Karpas-422 (cell line): Measurements from ENCODE around the gene MYH11. TPM values are rescaled to one million over a fixed set of nuclear protein-coding genes. Genes with fewer than 3 reads are reported as not detected.

Source experiments
- DNase-seq: peaks from one replicate; pipeline ENCODE4 v3.0.0-alpha.2; 2015
- H2AFZ ChIP-seq: fragments of 200-600 bp; sonication (generic); 2 replicates; pipeline ENCODE4 v1.6.1; 2014; ENCODE audit warnings: antibody characterized with exemption, low read length, mixed read lengths
- H3K27ac ChIP-seq: fragments of 200-600 bp; sonication (generic); 2 replicates; pipeline ENCODE4 v1.5.1; 2014; ENCODE audit warnings: mild to moderate bottlenecking, low read length, moderate library complexity
- H3K27me3 ChIP-seq: fragments of 200-600 bp; sonication (generic); 2 replicates; pipeline ENCODE4 v1.6.1; 2014; ENCODE audit warnings: low read length, mixed read lengths
- H3K36me3 ChIP-seq: fragments of 200-600 bp; sonication (generic); 2 replicates; pipeline ENCODE4 v1.6.1; 2014; ENCODE audit warnings: low read length, mixed read lengths; ENCODE audit not compliant: insufficient read depth
- H3K4me1 ChIP-seq: fragments of 200-600 bp; sonication (generic); 2 replicates; pipeline ENCODE4 v1.6.1; 2014; ENCODE audit warnings: mild to moderate bottlenecking, low read length, mixed read lengths
- H3K4me2 ChIP-seq: fragments of 200-600 bp; sonication (generic); 2 replicates; pipeline ENCODE4 v1.6.1; 2014; ENCODE audit warnings: low read length, low read depth, mild to moderate bottlenecking; ENCODE audit not compliant: poor library complexity, severe bottlenecking
- H3K4me3 ChIP-seq: fragments of 200-600 bp; sonication (generic); 2 replicates; pipeline ENCODE4 v1.5.1; 2014; ENCODE audit warnings: mild to moderate bottlenecking, antibody characterized with exemption, low read length, mixed read lengths
- H3K79me2 ChIP-seq: fragments of 200-600 bp; sonication (generic); 2 replicates; pipeline ENCODE4 v1.6.1; 2014; ENCODE audit warnings: mild to moderate bottlenecking, low read length, mixed read lengths
- H3K9ac ChIP-seq: fragments of 200-600 bp; sonication (generic); 2 replicates; pipeline ENCODE4 v1.6.0; 2014; ENCODE audit warnings: low read length
- H3K9me2 ChIP-seq: fragments of 200-600 bp; sonication (generic), shearing (Covaris generic); replicated peaks from 2 replicates; pipeline ENCODE4 v1.6.0; 2014; ENCODE audit warnings: mild to moderate bottlenecking, low read length, moderate library complexity; ENCODE audit not compliant: insufficient read depth
- H3K9me3 ChIP-seq: fragments of 300-700, 200-600 bp; sonication (generic); 2 replicates; pipeline ENCODE4 v1.6.1; 2014; ENCODE audit warnings: low read length, mixed read lengths
- H4K20me1 ChIP-seq: fragments of 200-600 bp; sonication (generic); 2 replicates; pipeline ENCODE4 v1.6.1; 2014; ENCODE audit warnings: mild to moderate bottlenecking, antibody characterized with exemption, low read length, low read depth; ENCODE audit not compliant: insufficient read depth
- total RNA-seq: library from RNA; depleted of rRNA; stranded (reverse); fragments of >200 nt; shearing (Covaris generic); gene quantifications from 2 replicates; pipeline ENCODE4 v1.2.3, GENCODE V29; 2014; ENCODE audit warnings: low replicate concordance; rRNA removed

Gene MYH11
- not detected in 2 replicates for total RNA-seq

DNA sequence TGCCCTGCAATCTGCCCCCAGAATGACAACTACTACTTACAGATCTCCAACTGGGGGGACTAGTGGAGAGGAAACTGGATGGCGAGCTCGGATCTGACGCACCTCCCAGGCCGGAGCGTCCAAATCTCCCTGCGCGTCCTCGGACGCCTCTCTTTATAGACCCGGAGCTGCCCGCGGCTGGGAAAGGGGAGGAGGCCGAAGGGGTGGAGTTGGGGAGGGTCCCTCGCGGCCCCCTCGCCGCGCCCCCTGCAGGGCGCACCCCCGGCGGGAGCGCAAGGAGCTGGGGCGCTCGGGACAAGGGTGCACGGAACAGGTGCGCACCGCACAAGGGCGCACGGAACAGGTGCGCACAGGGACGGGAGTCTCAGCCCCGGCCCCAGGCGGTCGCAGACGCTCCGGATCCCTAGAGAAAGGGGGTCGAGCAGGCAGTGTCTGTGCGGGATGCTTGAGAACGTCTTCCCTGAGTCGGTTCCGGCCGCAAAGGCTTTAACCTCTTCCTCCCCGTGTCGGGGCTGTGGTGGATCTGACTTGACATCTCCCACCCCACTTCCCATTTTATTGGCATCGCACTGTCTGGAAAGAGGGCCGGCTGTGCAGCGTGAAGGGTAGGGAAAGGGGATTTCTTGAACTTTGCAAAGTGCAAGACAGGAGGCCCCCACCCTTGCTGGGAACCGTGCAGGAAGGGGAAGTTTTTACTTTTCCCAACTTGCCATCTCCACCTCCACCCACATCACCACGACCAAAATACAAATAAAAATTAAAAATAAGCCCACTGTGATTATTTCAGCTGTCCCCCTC is at the start of gene MYH11:
Gene MYH11, minus strand, starts transcription at position 128 of the 798 bp plus-strand sequence. CDS start 18,776 bp downstream, outside the sequence.
- Histone ChIP-seq H3K27ac (no peak within 1 kb of the TSS), H3K9me3 (no peaks in the 10 kb centered on the region), H3K9ac (no peak within 1 kb of the TSS), H3K4me3 (no peak within 1 kb of the TSS), H3K36me3 (no peaks in the 10 kb centered on the region), H4K20me1 (no peaks in the 10 kb centered on the region), H3K27me3 (no peaks in the 10 kb centered on the region), H3K4me1 (peaks cover 24% of the 10 kb centered on the region), H3K79me2 (no peaks in the 10 kb centered on the region), H2AFZ (no peak within 1 kb of the TSS), H3K9me2 (no peaks in the 10 kb centered on the region), H3K4me2 (peak within 1 kb of the TSS; percentile 47)
- DNase-seq, result no peak

DNA sequence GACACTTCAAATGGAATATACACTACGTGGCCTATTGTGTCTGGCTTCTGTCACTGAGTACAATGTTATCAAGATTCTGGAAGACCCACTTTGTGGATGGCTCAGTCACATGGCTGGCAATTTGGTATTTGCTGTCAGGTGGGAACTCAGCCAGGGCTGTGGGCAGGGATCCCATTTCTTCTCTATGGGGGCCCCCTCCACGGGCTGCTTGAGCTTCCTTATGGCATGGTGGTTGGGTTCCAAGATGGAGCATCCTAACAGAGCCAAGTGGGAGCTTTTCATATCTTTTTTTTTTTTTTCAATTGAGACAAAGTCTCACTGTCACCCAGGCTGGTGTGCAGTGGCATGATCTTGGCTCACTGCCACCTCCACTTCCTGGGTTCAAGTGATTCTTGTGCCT is 49.6 kb upstream of the MYH11 start:
- Histone ChIP-seq H3K27ac (no peak overlapping the region), H3K9me3 (no peaks in the 10 kb centered on the region), H3K79me2 (no peaks in the 10 kb centered on the region), H3K4me1 (peaks cover 8% of the 10 kb centered on the region), H3K4me3 (no peak overlapping the region), H4K20me1 (no peaks in the 10 kb centered on the region), H3K4me2 (no peak overlapping the region), H3K27me3 (no peaks in the 10 kb centered on the region), H3K9me2 (no peaks in the 10 kb centered on the region), H3K36me3 (no peaks in the 10 kb centered on the region), H3K9ac (no peak overlapping the region), H2AFZ (no peak overlapping the region)
- no peak for DNase-seq

DNA sequence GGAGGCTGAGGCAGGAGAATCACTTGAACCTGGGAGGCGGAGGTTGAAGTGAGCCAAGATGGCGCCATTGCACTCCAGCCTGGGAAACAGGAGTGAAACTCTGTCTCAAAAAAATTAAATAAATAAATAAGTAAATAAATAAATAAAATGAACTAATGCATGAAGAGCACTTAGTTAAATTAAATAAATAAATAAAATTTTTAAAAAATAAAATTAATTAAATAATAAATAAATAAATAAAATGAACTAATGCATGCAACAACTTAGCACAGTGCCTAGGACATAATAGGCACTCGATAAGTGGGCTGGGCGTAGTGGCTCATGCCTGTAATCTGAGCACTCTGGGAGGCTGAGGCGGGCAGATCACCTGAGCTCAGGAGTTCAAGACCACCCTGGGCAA is 47.1 kb upstream of the MYH11 start:
- DNase-seq, result no peak

DNA sequence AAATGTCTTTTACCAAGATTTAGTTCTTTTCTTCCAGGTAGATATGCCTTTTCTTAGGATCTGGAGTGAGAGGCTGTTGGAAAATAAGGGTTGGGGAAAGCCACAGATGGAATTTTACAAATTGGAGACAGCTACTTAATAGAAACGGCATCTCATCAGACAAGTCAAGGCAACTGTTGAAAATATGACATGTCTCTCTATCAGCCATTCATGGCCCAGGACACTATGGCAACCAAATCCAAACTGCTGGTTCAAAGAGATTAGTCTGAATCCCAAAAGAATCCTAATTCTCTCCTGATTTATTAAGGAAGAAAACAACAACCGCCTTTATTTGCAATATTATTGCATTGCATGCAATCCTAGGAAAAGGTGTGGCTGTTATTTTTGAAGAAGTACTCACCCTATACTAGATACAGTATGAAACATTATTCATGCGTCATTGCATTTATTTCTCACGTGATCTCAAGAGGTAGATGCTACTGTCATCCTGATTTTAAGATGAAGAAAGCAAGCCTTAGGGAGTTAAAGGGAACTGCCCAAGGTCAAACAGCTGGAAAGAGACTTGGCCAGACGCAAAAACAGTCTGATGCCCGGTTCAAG is 44.2 kb upstream of the MYH11 start:
- Histone ChIP-seq H3K9me3 (no peaks in the 10 kb centered on the region), H3K4me1 (peaks cover 8% of the 10 kb centered on the region), H3K36me3 (no peaks in the 10 kb centered on the region), H3K27me3 (no peaks in the 10 kb centered on the region), H3K9me2 (no peaks in the 10 kb centered on the region), H3K9ac (no peak overlapping the region), H3K27ac (no peak overlapping the region), H3K4me2 (no peak overlapping the region), H2AFZ (no peak overlapping the region), H3K79me2 (no peaks in the 10 kb centered on the region), H3K4me3 (no peak overlapping the region), H4K20me1 (no peaks in the 10 kb centered on the region)
- no peak for DNase-seq

More for the DNA sequence above, 47.1 kb upstream of the MYH11 start:
- H4K20me1 ChIP-seq, result no peaks in the 10 kb centered on the region
- H3K9me2 ChIP-seq, result no peaks in the 10 kb centered on the region
- H3K27ac ChIP-seq, result no peak overlapping the region
- H3K27me3 ChIP-seq, result no peaks in the 10 kb centered on the region
- no peaks in the 10 kb centered on the region for H3K36me3 ChIP-seq
- H3K9me3 ChIP-seq, result no peaks in the 10 kb centered on the region
- no peak overlapping the region for H3K9ac ChIP-seq
- H3K4me1 ChIP-seq, result peaks cover 8% of the 10 kb centered on the region
- H3K79me2 ChIP-seq, result no peaks in the 10 kb centered on the region
- H3K4me3 ChIP-seq, result no peak overlapping the region
- no peak overlapping the region for H2AFZ ChIP-seq
- H3K4me2 ChIP-seq, result no peak overlapping the region

DNA sequence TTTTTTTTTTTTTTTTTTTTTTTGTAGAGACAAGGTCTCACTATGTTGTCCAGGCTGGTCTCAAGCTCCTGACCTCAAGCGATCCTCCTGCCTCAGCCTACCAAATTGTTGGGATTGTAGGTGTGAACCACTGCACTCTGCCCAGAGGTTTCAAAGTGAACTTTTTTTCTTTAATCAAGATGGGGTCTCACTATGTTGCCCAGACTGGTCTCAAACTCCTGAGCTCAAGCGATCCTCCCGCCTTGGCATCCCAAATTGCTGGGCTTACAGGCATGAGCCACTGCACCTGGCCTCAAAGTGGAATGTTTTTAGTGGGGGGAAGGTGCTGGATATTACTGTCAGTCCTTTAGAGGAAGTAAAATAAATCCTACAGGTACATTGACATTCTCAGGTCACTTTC is 43.5 kb upstream of the MYH11 start:
- H2AFZ ChIP-seq, result no peak overlapping the region
- H3K27me3 ChIP-seq, result no peaks in the 10 kb centered on the region
- no peak overlapping the region for H3K4me3 ChIP-seq
- no peak overlapping the region for H3K9ac ChIP-seq
- H3K36me3 ChIP-seq, result no peaks in the 10 kb centered on the region
- no peak overlapping the region for H3K27ac ChIP-seq
- no peaks in the 10 kb centered on the region for H3K9me3 ChIP-seq
- no peak for DNase-seq
- H3K4me2 ChIP-seq, result no peak overlapping the region
- H3K4me1 ChIP-seq, result peaks cover 8% of the 10 kb centered on the region
- H4K20me1 ChIP-seq, result no peaks in the 10 kb centered on the region
- no peaks in the 10 kb centered on the region for H3K79me2 ChIP-seq
- H3K9me2 ChIP-seq, result no peaks in the 10 kb centered on the region

DNA sequence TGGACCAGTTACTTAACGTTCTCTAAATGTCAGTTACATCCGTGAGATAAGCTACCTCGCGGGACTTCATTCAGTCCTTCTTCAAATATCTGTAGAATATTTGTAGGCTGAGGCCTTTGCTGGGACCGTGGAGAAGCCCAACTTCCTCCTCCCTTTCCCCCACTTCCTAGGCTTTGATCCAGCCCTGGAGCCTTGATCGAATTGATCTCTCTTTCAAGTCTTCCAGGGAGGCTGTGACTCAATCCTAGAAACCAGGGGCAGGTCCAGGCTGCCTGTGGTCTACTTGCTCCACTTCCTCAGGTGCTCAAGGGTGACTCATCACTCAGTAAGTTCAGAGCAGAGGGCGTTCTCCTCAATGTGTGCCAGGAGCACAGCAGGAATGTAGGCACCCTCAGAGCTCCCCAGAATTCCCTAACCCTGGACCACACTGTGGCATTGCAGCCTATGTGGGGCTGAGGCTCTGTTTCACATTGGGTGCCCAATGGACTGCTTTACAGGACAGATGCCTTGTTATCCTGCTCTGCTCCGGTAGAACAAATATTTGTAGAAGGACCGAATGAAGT is 42.8 kb upstream of the MYH11 start:
- Histone ChIP-seq H4K20me1 (no peaks in the 10 kb centered on the region), H3K9me2 (no peaks in the 10 kb centered on the region), H3K27ac (no peak overlapping the region), H3K27me3 (no peaks in the 10 kb centered on the region), H3K4me1 (peaks cover 8% of the 10 kb centered on the region), H3K9me3 (no peaks in the 10 kb centered on the region), H2AFZ (no peak overlapping the region), H3K4me3 (no peak overlapping the region), H3K9ac (no peak overlapping the region), H3K79me2 (no peaks in the 10 kb centered on the region), H3K36me3 (no peaks in the 10 kb centered on the region), H3K4me2 (no peak overlapping the region)
- DNase-seq, result no peak

DNA sequence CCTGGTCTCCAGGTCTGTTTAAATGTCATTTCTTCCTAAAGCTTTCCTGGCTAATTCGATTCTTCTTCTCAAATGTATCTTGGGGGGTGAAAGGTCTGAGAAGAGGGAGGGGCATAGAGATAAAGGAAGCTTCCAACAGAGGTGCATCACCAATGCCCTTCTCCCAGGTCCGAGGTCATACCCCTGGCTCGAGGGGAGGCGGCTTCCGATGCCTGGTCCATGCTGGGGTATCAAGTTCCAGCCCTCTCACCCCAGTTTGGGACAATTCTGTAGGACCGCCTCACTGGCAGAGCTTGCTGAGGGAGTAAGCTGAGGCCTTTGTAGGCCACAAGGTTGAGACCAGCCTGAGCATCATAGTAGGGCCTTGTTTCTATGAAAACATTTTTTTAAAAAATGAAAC is 41.8 kb upstream of the MYH11 start:
- Histone ChIP-seq H3K27me3 (no peaks in the 10 kb centered on the region), H4K20me1 (no peaks in the 10 kb centered on the region), H3K4me1 (peaks cover 8% of the 10 kb centered on the region), H3K79me2 (no peaks in the 10 kb centered on the region), H3K27ac (no peak overlapping the region), H3K4me3 (no peak overlapping the region), H3K9me3 (no peaks in the 10 kb centered on the region), H3K36me3 (no peaks in the 10 kb centered on the region), H3K9me2 (no peaks in the 10 kb centered on the region), H2AFZ (no peak overlapping the region), H3K4me2 (no peak overlapping the region), H3K9ac (no peak overlapping the region)
- DNase-seq, result no peak

DNA sequence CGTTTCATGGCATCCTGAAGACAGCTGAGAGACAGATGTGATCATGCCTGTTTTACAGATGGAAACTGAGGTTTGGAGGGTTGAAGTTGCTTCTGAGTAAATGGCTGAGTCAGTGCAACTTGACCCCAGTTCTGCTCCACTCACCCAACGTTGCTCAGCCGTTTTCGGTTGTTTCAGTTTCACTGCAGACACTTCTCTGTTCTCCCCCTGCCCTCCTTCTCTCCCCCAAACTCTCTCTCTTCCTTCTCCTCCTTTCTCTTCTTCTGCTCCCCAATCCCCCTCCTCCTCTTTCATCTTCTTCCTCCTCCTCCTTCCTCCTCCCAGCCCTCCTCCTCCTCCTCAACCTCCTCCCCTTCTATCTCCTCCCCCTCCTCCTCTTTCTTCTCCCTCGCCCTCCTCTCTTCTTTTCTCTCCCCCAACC is 41.0 kb upstream of the MYH11 start:
- H3K36me3 ChIP-seq, result no peaks in the 10 kb centered on the region
- H3K9me2 ChIP-seq, result no peaks in the 10 kb centered on the region
- DNase-seq, result peak; percentile 59
- H3K79me2 ChIP-seq, result no peaks in the 10 kb centered on the region
- peak overlapping the region; percentile 27 for H3K4me2 ChIP-seq
- peak overlapping the region; percentile 37; the same call in 1 of the 2 replicates for H3K4me3 ChIP-seq
- no peaks in the 10 kb centered on the region for H4K20me1 ChIP-seq
- H3K9me3 ChIP-seq, result no peaks in the 10 kb centered on the region
- H3K9ac ChIP-seq, result peak overlapping the region; percentile 16; the same call in 1 of the 2 replicates
- no peak overlapping the region for H3K27ac ChIP-seq
- H3K4me1 ChIP-seq, result peaks cover 8% of the 10 kb centered on the region
- no peaks in the 10 kb centered on the region for H3K27me3 ChIP-seq
- H2AFZ ChIP-seq, result 0 out of 2 replicates have a peak overlapping the region, but pooled peaks have one; percentile 60
